ENCODE data around the gene OBI1.

GRCh38 chr13:78608252-78608687, 50.7 kb downstream of the OBI1 start:
- no peak for TF ChIP-seq NFYB (IDR thresholded peaks at IDR 0.05; ENCODE audit: insufficient read depth, low read depth, low read length)
- no peak for TF ChIP-seq CEBPB (IDR thresholded peaks at IDR 0.05; ENCODE audit: borderline replicate concordance in 1 of 2, low read depth in 2 of 2, low read length in 2 of 2)
- TF ChIP-seq PBX3 (IDR thresholded peaks at IDR 0.05; ENCODE audit: insufficient replicate concordance, low read depth, low read length), result no peak
- no peak for TF ChIP-seq FOS (IDR thresholded peaks at IDR 0.05; ENCODE audit: borderline replicate concordance, extremely low read depth, insufficient read length)
- no peak for TF ChIP-seq ATF7 (IDR thresholded peaks at IDR 0.05; ENCODE audit: low read depth)
- TF ChIP-seq SIN3A (IDR thresholded peaks at IDR 0.05; ENCODE audit: low read depth, low read length), result no peak
- no peak for TF ChIP-seq ZSCAN29 (IDR thresholded peaks at IDR 0.05)
- TF ChIP-seq CTCF (IDR thresholded peaks at IDR 0.05 in 2 of 3, conservative IDR thresholded peaks at IDR 0.05 in 1 of 3; ENCODE audit: control insufficient read depth in 2 of 3, extremely low read depth in 1 of 3, insufficient read depth in 1 of 3, low read depth in 3 of 3, low read length in 3 of 3), result no peak
- no peak for TF ChIP-seq EGR1 (IDR thresholded peaks at IDR 0.05; ENCODE audit: borderline replicate concordance in 1 of 2, low read depth in 2 of 2, low read length in 2 of 2)
